ENCODE results near the gene WDFY1.

Gene WDFY1

GRCh38 chr2:223928113-223929006 is 16.8 kb downstream of the WDFY1 start:
- DNase-seq = no peak

DNA sequence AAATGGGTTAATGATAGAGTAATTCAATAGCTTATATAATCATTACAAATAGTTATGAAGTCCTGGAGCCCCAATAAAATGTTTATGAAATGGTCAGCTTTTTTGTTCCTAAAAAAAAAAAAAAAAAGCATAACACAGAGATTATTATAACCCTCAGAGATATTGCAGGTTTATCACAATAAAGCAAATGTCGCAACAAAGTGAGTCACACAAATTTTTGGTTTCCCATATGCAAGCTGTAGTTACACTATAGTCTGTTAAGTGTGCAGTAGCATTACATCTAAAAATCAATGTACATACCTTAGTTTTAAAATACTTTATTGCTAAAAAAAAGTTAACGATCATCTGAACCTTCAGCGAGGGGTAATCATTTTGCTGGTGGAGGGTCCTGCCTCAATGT is 20.0 kb downstream of the WDFY1 start:
- DNase-seq = no peak

- DNase-seq = no peak
Measured at GRCh38 chr2:223923976-223924375, 21.2 kb downstream of the WDFY1 start.

DNA sequence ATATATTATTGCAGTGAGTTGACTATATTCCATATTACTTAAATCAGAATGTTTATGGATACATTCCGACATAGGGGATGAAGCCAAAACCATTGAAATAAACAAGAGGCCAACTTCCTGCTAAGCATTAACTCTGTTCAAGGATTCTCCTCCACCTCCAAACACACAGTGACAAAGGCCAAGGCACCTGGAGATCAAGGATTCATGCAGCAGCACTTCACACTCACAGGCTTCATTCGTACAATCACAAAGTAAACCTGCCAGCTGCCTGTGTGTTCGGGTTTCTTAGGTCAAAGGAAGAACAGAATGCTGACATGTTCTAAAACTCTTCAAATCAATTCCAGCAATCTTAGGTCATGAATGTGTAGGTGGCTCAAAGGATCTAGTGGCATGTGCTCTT is 22.8 kb downstream of the WDFY1 start:
- DNase-seq = no peak

DNA sequence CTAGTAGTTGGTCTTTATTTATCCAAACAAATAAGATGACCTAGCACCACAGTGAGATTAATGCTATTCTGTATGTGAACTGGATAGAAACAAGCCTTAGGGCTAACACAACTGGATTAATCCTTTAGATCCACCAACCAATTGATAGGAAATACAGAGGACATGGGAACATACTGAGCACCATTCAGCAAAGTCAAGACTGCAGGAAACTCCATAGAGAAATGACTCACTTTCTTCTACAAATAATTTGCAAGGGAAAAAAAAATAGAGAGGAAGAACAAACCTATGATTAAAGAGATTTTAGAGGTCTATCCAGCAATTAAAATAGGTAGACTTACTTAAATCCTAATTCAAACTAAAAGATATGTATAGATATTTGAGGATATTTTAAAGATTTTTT is 23.9 kb downstream of the WDFY1 start:
- DNase-seq = no peak

GRCh38 chr2:223920109-223920508 is 25.0 kb downstream of the WDFY1 start:
- no peak for DNase-seq

DNA sequence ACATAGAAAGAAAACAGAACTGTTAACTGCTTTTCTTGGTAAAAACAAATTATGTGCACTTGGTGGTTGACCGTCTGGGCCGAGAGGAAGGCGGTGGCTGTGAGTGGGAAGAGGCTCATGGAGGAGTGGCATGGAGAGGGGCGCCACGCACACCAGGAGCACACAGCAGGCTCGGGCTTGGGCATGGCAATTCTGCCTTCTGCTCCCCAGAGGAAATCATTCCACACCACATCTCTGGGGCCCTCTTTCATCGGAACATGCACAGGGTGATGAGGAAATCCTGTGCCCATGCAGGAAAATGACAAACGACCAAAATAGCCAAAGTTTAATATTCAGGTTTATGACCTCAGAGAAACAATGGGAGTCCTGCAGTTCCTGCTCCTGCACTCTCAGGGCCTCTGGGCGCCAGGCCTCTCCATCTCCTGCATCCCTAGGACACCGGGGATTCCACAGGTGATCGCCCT is 26.4 kb downstream of the WDFY1 start:
- no peak for DNase-seq

- no peak for DNase-seq
Measured at GRCh38 chr2:223916181-223916920, 28.8 kb downstream of the WDFY1 start.

- DNase-seq = no peak
Measured at GRCh38 chr2:223915071-223915470, 30.1 kb downstream of the WDFY1 start.

- no peak for DNase-seq
Measured at GRCh38 chr2:223914324-223914723, 30.8 kb downstream of the WDFY1 start.

DNA sequence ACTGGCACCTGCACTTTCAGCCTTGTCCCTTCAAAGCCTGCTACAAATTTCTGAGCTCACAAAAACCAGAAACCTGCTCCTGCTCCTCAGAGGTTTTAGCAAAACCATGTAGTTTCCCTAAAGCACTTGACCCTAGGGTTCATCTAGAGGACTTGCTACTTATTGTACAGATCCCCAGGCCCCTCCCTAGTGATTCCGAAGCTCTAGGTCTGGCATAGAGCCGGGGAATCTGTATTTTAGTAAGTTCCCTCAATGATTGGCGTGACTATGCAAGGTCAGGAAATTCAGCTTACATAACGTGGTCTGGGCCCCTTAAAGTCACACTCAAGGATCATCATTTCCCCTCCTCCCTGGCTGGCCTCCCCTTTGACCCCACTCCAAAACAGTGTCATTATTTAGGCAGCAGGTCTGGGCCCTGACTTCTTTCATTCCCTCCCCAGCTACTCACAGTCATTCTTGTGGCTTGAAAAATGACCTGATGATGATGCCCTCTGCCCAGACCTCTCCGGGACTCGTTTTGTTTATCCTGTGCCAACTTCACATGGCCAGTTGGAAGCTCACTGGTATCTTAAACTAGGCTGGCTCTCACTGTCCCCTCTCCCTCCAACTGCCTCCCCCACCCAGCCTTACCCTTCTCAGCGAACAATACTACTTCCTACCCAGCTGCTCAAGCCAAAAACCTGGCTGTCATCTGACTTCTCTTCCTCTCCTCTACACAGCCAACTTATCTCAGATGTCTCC is 36.0 kb downstream of the WDFY1 start:
- no peak for DNase-seq

DNA sequence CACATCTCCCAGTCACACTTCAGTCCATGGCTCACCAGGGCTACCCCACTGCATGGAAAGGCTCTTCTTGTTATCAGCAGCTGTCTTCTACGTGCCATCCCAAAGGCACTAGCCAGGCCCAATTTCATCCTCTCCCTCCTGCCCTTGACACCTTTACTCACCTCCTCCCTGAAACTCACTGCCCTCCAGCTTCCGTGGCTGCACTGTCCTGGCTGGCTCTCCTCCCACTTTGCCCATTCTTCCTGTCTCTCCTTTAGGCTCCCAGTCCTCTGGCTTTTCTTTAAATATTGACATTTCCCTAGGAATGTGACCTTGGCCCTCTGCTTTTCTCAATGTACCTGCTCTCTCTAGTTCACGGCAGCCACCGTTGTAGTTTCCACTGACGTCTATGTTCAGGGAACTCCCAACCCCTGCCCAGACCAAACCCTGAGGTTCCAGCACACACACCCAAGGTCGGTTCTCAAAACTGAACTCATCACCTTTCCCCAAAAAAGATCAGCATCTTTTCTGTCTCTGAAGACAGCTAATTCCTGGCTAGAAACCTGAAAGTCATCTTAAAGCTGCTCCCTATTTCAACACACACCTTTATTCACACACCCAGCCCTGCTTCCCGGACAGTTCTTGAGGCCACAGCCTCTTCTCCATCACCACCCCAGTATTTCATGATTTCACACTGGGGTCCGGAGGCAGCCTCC is 36.7 kb downstream of the WDFY1 start:
- DNase-seq = no peak

DNA sequence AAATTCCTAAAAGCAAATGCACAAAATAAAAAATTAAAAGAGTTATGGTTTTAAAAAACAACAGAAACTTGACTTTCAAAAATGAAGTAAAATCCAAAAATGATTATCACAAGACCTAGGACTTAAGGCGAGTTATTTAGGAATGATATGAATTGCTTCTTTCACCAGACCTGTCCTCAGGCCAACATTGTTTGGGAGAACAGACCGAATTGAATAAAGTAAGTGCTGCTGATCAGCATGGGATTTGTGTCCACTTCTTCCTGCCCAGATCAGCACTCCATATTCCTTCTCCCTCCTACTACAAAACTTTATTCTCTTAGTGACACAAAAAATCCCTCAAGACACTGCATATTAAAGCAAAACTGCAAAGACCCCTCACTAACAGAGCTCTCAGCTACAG is 39.1 kb downstream of the WDFY1 start:
- DNase-seq = no peak

GRCh38 chr2:223901854-223902253 is 43.3 kb downstream of the WDFY1 start:
- DNase-seq = no peak

- no peak for DNase-seq
Measured at GRCh38 chr2:223901311-223901710, 43.8 kb downstream of the WDFY1 start.

- DNase-seq = no peak
Measured at GRCh38 chr2:223900531-223900930, 44.6 kb downstream of the WDFY1 start.

GRCh38 chr2:223900066-223900465 is 45.1 kb downstream of the WDFY1 start:
- no peak for DNase-seq

- no peak for DNase-seq
Measured at GRCh38 chr2:223897669-223898330, 47.3 kb downstream of the WDFY1 start.

GRCh38 chr2:223896833-223897311 is 48.3 kb downstream of the WDFY1 start:
- DNase-seq = no peak

GRCh38 chr2:223894968-223895367 is 50.2 kb downstream of the WDFY1 start:
- no peak for DNase-seq

DNA sequence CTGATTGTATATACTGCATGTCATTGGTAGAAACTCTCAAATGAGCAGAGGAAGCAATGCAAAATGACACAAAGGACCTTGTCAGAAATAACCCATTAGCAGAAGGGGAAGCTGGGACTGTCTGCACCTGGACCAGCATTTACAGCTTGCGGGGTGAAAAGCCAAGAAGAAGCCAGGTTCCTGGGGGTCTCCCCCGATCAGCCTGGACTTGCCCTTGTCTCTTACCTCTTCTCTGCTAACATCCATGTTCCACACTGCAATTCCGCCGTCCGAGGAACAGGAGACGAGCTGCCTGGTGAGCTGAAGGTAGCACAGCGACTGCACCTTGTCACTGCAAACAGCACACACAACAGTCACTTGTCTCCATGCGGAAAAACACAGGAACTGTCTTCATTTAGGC is 51.1 kb downstream of the WDFY1 start:
- no peak for DNase-seq

DNA sequence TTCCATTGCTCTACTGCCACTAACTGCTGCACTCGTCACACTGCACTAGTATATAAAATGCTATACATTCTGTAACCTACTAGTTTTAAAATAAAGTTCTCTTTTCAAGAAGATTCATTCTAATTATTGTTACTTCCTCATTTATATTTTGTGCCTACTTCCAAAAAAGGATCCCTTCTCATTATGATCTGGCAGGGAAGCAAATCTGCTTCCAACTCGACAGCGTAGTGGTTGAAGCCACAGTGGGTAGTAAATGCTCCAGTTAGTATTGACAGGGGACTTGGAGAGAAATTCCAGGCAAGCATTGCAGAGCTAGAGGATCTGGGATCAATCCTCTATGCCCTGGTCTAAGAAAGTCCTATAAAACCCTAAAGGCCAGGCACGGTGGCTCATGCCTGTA is 54.4 kb downstream of the WDFY1 start:
- no peak for DNase-seq
